ENCODE data around the gene AKT1.

The AKT1 gene

DNA sequence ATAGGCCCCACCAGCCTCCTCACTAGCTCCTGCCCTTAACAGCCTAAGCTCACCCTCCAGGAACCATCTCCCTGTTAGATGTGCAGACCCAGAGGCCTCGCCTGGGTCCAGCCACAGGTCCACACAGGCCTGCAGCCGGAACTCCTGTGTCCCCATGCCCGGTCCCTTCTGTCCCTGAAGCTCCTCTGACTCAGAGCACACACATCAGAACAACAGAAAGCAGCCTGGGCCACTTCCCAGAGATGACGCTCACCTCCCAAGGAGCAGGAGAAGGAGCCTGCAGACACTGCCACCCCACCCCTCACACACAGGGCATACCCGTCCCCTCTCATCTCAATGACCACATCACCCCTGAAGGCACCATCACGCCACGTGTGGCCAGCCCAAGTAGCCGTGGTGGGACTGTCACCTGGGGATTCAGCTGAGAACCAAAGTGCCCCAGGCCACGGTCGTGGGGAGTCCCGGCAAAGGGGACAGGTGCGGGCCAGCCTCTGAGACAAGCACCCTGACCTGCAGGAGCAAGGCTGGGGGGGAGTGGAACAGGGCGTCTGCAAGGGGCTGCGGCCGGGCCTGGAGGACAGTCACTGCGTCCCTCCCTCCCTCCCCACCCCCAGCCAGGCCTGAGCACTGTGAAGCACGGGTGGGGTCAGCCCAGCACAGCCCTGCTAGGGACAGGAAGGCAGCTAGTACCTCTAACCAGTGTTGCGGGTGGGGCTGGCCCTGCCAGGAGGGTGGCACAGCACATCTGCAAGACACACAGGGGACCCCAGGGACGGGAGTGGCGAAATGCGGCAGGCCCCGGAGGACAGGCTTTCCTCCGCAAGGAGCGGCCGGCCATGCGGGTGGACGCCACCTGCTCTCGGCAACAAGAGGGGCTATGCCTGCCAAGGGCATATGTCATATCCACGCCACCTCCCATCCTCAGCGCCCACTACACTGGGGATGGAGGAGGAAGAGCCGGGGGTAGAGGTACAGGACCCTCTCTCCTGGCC is 5.5 kb downstream of the AKT1 start:
- in situ Hi-C loops (cut with MboI; ENCODE audit: low pct_unique_long_range_greater_than_20kb, low sequenced_read_pairs, unreplicated experiment): no loop called here
- TF ChIP-seq CTCF (IDR thresholded peaks at IDR 0.05; ENCODE audit: extremely low read depth, insufficient read depth, missing control alignments): no peak

GRCh38 chr14:104788873-104789663 is 6.5 kb downstream of the AKT1 start:
- TF ChIP-seq CTCF (IDR thresholded peaks at IDR 0.05; ENCODE audit: extremely low read depth, insufficient read depth, missing control alignments): no peak
- in situ Hi-C loops (cut with MboI; ENCODE audit: low pct_unique_long_range_greater_than_20kb, low sequenced_read_pairs, unreplicated experiment): no loop called here
- DNase-seq (ENCODE audit: low spot score): no peak

More for the DNA sequence above, 5.5 kb downstream of the AKT1 start:
- no peak for DNase-seq (ENCODE audit: low spot score)

DNA sequence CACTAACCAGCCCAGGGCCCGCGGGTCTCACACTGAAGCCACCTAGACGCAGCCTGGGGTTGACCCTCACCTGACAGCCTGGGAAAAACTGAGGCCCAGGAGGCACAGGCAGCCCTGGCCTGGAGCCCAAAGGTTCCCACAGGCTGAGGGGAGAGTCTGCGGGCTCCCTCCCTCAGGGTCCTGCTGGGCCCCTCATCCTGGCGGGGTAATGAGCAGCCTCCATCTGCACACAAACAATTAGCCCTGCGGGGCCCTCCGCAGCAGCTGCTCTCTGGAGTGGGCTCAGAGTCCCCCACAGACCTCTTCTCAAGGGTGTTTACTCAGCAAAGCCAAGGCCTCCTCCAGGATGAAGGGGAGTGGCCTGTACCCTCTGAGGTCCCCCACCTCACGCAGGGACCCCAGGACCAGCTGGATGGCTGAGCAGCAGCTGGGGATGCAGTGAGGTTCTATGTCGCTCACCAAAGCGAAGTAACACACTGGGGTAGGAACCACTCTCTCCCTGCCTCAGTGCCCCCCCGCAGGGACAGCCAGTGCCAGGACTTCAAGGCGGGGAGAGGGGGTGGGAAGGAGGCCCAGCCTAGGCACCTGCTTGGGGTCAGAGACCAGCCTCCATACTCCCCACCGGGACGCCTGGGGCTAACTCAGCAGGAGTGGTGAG is 7.3 kb downstream of the AKT1 start:
- no peak for DNase-seq (ENCODE audit: low spot score)

DNA sequence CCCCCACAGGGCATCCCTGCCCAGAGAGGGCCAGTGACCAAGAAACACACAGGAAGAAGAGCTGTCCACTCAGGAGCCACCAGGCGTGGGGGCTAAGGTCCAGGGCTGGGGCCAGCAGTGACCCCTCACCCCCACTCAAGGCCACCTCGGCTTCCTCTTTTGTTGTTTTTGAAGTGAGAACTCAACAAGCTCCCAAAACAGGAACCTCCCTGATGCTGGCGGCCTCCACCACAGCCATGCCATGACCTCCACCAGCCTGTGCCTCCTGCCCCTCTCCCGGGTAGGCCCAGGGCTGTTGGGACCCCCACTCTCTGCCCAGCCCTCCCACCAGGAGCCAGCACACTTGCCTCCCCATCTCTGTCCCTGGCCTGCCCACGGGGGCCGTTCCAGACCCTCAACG is 7.8 kb downstream of the AKT1 start:
- DNase-seq (ENCODE audit: low spot score): no peak

More for the DNA sequence above, 7.3 kb downstream of the AKT1 start:
- no peak for TF ChIP-seq CTCF (IDR thresholded peaks at IDR 0.05; ENCODE audit: extremely low read depth, insufficient read depth, missing control alignments)
- in situ Hi-C loops (cut with MboI; ENCODE audit: low pct_unique_long_range_greater_than_20kb, low sequenced_read_pairs, unreplicated experiment): no loop called here

DNA sequence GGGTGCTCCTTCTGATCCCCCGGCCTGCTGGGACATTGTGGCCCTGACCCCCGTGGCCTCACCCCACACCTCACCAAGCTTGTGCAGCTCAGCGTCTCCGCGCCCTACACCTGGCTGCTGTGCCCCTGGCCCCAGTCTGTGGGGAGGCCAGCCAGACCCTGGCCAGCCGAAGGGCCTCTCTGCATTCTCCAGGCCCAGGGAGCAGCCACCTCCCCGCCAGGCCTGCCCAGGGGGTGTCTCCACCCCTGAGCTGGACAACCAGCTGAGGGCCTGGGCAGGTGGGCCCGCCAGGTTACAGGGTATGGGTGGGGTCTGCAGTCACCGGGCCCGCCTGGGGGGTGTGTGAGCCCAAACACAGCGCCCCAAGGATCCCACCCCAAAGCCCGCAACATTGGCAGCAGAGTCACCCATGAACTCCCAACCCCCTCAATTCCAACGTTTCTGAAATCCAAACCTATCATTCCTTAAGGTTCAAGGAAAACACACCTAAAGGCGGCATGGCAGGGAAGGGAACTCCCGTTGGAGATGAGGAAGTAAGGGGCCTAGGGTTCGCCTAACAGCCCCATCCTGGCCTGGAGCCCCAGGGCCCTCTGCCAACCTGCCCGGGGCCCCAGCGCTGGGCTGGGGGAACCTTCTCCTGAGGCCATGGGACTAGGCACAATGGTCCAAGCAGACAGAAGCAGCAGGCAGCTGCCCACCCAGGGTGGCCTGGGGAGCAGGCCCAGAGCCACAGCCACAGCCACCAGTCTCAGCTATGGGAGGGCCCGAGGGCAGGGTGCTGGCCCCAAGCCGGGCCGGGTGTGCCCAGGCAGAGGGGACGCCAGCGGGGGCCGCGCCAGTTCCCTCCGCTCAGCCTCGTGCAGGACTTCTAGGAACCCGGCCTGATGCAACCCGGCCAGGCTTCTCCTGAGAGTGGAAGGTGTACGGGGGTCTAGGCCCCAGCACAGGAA is 8.5 kb downstream of the AKT1 start:
- no peak for DNase-seq (ENCODE audit: low spot score)

More for the DNA sequence above, 7.8 kb downstream of the AKT1 start:
- no peak for TF ChIP-seq CTCF (IDR thresholded peaks at IDR 0.05; ENCODE audit: extremely low read depth, insufficient read depth, missing control alignments)
- in situ Hi-C loops (cut with MboI; ENCODE audit: low pct_unique_long_range_greater_than_20kb, low sequenced_read_pairs, unreplicated experiment): no loop called here

More for the DNA sequence above, 8.5 kb downstream of the AKT1 start:
- no peak for TF ChIP-seq CTCF (IDR thresholded peaks at IDR 0.05; ENCODE audit: extremely low read depth, insufficient read depth, missing control alignments)
- in situ Hi-C loops (cut with MboI; ENCODE audit: low pct_unique_long_range_greater_than_20kb, low sequenced_read_pairs, unreplicated experiment): no loop called here
